Measurements from ENCODE around the gene MYL7.

- TF ChIP-seq AFF4 (CRISPR knock-in tag; IDR thresholded peaks at IDR 0.05) (no peak), CTCF (IDR thresholded peaks at IDR 0.05 in 2 of 3, conservative IDR thresholded peaks at IDR 0.05 in 1 of 3; ENCODE audit: insufficient read depth in 2 of 3, low read depth in 1 of 3, low read length in 3 of 3) (no peak), POLR2AphosphoS5 (IDR thresholded peaks at IDR 0.05; ENCODE audit: control insufficient read depth, insufficient read depth, low read depth, low read length) (no peak), TARDBP (IDR thresholded peaks at IDR 0.05) (no peak), RHOXF2B (CRISPR knock-in tag; conservative IDR thresholded peaks at IDR 0.05) (no peak), ZNF146 (CRISPR knock-in tag; IDR thresholded peaks at IDR 0.05; ENCODE audit: unreplicated experiment) (no peak), SPI1 (IDR thresholded peaks at IDR 0.05; ENCODE audit: borderline replicate concordance, low read depth, low read length) (no peak), SMARCC2 (IDR thresholded peaks at IDR 0.05; ENCODE audit: low read depth) (no peak)
These were observed 49.1 kb upstream of the MYL7 start for GRCh38 chr7:44189993-44190872.
